KG1 (cell line): ENCODE results near the gene TTI1.
"Not testable (repeated sequence)": the region's sequence is repeated elsewhere in the genome, so short reads cannot be mapped to it uniquely, and the experiment has no call there.

ENCODE experiments used
- DNase-seq: peaks from one replicate; lab custom pipeline; 2025; lab: John Stamatoyannopoulos, UW

Gene TTI1

GRCh38 chr20:37968841-37969401 is 64.3 kb downstream of the TTI1 start:
- no peak for DNase-seq

- not testable (repeated sequence) for DNase-seq
Measured at GRCh38 chr20:37963483-37963882, 69.8 kb downstream of the TTI1 start.

GRCh38 chr20:37961066-37961465 is 72.2 kb downstream of the TTI1 start:
- DNase-seq: no peak

GRCh38 chr20:37958856-37959520 is 74.3 kb downstream of the TTI1 start:
- no peak for DNase-seq

GRCh38 chr20:37956107-37956585 is 77.1 kb downstream of the TTI1 start:
- DNase-seq: no peak

- DNase-seq: no peak
Measured at GRCh38 chr20:37955511-37955910, 77.7 kb downstream of the TTI1 start.

GRCh38 chr20:37954626-37955025 is 78.6 kb downstream of the TTI1 start:
- DNase-seq: no peak

GRCh38 chr20:37954190-37954589 is 79.1 kb downstream of the TTI1 start:
- no peak for DNase-seq

- DNase-seq: no peak
Measured at GRCh38 chr20:37948956-37949355, 84.3 kb downstream of the TTI1 start.

GRCh38 chr20:37947943-37948342 is 85.3 kb downstream of the TTI1 start:
- DNase-seq: no peak

- DNase-seq: no peak
Measured at GRCh38 chr20:37946946-37947345, 86.3 kb downstream of the TTI1 start.

GRCh38 chr20:37945091-37945547 is 88.1 kb downstream of the TTI1 start:
- DNase-seq: no peak

GRCh38 chr20:37944456-37944981 is 88.7 kb downstream of the TTI1 start:
- no peak for DNase-seq

GRCh38 chr20:37943501-37944455 is 89.5 kb downstream of the TTI1 start:
- DNase-seq: no peak

GRCh38 chr20:37943033-37943432 is 90.2 kb downstream of the TTI1 start:
- no peak for DNase-seq

GRCh38 chr20:37941992-37942391 is 91.3 kb downstream of the TTI1 start:
- no peak for DNase-seq

- DNase-seq: no peak
Measured at GRCh38 chr20:37941332-37941731, 91.9 kb downstream of the TTI1 start.

GRCh38 chr20:37940858-37941257 is 92.4 kb downstream of the TTI1 start:
- no peak for DNase-seq

- no peak for DNase-seq
Measured at GRCh38 chr20:37939701-37940560, 93.3 kb downstream of the TTI1 start.

GRCh38 chr20:37938954-37939353 is 94.3 kb downstream of the TTI1 start:
- no peak for DNase-seq

- no peak for DNase-seq
Measured at GRCh38 chr20:37938181-37938750, 95.0 kb downstream of the TTI1 start.
